Measurements from ENCODE around the gene WDR18.

DNA sequence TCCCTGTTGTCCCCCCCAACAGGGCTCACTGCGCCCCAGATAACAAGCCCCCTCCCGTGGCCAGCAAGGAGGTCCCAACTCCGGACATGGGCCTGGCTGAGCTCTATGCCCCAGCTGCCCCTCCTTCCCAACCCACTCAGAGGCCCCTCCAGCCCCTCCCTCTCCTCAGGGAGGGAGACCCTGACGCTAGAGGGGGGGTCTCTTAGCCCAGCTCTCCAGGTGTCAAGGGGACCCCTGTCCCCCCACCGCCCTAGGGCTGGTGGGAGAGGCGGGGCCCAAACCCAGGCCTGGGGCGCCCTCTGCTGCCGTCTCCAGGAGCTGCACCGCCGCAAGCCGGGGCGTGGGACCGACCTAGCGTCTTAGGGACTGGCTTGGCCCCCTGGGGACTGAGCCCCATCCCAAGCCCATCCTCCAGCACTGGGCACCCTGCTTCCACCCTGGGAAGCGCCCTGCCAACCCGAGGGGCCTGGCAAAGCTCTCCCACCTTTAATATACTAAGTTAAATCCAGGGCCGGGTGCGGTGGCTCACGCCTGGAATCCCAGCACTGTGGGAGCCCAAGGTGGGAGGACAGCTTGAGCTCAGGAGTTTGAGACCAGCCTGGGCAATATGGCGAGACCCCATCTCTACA is 17.5 kb downstream of the WDR18 start:
- TF ChIP-seq, protein P1, sequence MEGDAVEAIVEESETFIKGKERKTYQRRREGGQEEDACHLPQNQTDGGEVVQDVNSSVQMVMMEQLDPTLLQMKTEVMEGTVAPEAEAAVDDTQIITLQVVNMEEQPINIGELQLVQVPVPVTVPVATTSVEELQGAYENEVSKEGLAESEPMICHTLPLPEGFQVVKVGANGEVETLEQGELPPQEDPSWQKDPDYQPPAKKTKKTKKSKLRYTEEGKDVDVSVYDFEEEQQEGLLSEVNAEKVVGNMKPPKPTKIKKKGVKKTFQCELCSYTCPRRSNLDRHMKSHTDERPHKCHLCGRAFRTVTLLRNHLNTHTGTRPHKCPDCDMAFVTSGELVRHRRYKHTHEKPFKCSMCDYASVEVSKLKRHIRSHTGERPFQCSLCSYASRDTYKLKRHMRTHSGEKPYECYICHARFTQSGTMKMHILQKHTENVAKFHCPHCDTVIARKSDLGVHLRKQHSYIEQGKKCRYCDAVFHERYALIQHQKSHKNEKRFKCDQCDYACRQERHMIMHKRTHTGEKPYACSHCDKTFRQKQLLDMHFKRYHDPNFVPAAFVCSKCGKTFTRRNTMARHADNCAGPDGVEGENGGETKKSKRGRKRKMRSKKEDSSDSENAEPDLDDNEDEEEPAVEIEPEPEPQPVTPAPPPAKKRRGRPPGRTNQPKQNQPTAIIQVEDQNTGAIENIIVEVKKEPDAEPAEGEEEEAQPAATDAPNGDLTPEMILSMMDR (conservative IDR thresholded peaks at IDR 0.05 in 1 of 2, IDR thresholded peaks at IDR 0.05 in 1 of 2; ENCODE audit: low read depth in 1 of 2, low read length in 2 of 2), result peak; percentile 76 to 80
- no peak for TF ChIP-seq EZH2 (IDR thresholded peaks at IDR 0.05; ENCODE audit: low read length, missing control alignments)

Data from fibroblast of lung (primary cell).